Measurements from ENCODE around the gene FCER2. TPM values are rescaled to one million over a fixed set of nuclear protein-coding genes. Genes with fewer than 3 reads are reported as not detected.

Gene FCER2
- total RNA-seq, 1 donor from 2014 or later: not detected

DNA sequence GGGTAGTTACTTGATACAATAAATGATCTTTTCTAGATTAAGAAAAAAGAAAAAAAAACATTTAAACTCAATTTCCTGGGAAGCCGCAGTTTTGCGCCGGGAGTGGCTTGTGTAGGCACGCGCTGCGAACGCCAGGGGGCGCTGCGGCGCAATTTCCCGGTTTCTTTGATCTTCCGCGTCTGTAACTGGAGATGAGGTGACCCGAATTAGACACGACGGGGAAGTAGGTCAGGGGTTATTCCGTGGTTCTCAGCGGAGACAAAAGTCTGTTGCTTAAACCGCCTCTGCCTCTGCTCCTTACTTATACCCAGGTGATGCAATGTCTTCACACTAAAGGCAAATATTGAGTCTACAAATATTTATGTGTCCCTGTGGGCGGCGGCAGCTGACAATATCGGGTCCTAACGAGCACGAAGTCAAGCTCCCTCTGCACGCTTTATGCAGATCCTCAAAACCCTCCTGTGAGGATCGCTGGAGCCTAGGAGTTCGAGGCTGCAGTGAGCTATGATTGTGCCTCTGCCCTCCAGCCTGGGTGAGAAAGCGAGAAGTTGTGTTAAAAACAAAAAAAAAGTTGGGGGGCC is 49.8 kb downstream of the FCER2 start:
- peak; percentile 39 to 64 for DNase-seq (ENCODE audit: low read depth in 2 of 2)

DNA sequence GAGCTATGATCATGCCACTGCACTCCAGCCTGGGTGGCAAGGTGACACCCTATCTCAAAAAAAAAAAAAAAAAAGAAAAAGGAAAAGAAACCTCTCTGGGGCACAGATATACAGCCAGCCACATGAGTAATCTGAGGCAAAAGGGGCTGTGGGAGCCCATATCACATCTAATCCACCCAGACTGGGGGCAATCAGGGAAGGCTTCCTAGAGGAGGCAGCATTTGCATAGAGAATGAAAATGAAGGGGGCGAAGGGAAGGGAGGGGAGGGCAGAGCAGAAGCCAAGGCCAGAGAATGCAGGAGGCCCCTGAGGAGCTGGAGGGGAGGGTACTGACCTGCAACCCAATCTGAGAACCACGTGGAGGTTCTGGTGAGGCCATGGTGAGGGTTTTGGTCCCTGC is 51.8 kb downstream of the FCER2 start:
- no peak for DNase-seq (ENCODE audit: low read depth in 2 of 2)

DNA sequence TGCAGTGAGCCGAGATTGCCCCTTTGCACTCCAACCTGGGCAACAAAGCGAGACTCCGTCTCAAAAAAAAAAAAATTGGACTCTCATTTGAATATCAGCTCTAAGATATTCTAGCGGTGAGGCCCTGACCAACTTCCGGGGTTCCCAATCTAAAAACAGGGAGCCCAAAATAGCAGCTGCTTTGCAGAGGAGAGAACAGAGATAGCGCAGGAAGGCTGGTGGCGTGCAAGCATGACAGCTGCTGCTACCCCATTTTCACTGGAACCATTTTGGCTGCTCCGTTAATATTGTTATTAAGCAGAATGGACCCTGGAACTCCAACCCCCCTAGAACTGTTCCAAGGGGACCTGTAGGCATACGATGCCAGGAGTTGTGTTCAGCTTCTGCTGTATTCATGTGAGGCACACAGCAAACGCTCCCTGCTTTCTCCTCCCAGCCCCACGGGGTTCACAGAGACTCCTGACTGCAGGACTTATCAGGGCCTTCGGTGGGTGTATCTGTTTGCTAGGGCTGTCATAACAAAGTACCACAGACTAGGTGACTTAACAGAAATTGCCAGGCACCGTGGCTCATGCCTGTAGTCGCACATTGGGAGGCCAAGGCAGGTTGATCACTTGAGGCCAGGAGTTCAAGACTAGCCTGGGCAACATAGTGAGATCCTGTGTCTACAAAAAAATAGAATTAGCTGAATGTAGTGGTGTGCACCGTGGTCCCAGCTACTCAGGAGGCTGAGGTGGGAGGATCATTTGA is 53.5 kb downstream of the FCER2 start:
- DNase-seq (ENCODE audit: low read depth in 2 of 2): no peak

DNA sequence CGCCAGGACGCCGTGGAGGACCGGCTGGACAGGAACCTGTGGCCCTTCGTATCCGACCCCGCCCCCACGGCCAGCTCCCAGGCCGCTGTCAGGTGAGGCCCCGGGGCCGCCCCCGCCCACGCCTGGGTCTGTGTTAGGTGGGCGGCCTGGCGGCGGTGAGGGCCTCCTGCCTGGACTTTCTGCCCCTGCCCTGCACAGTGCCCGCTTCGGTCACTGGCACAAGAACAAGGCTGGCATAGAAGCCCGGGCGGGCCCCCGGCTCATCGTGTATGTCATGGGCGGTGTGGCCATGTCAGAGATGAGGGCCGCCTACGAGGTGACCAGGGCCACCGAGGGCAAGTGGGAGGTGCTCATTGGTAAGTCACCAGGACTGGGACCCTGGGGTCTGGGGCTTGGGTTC is 54.8 kb downstream of the FCER2 start:
- DNase-seq (ENCODE audit: low read depth in 2 of 2): no peak

DNA sequence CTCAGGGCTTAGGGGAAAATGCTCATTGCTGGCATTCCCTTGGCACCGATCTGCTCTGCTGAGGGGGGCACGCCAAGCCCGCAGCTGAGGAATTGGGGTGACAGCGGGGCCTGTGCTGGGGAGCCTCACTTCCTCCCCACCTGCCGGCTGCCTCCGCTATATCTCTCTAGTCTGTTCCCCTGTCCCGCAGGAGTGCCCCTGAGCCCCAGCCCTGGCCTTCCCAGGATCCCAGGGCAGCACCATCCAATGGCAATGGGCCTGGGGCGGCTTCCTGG is 55.6 kb downstream of the FCER2 start:
- no peak for DNase-seq (ENCODE audit: low read depth in 2 of 2)

DNA sequence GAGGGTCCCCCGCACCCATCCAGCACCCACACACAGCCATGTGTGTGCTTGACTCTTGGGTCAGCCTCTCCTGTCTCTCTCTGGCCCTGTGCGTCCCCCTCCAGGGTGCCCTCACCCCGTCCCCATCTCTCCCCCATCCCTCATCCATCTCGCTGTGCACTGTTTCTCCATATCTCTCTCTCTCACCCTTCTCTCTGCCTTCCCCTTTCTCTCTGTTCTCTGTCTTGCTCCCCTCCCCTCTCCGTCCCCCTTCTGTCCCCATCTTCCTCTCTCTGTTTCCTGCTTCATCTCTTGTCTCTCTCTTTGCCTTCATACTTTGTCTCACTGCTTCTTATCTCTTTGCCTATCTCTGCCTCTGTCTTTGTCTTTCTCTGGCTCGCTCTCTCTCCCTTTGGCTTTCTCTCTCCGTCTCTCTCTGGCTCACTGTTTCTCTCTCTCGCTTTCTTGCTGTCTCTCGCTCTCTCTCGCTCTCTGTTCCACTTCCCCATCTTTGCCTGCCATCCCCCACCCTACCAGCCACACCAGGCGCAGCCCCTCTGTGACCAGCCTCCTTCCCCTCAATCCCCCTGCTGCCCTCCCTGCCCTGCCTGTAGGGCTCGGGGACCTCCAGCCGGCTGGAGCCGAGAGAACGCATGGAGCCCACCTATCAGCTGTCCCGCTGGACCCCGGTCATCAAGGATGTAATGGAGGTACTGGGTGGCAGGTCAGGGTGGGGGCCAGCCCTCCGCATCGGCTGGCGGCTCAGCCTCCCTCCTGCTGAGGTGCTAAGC is 56.1 kb downstream of the FCER2 start:
- no peak for DNase-seq (ENCODE audit: low read depth in 2 of 2)

DNA sequence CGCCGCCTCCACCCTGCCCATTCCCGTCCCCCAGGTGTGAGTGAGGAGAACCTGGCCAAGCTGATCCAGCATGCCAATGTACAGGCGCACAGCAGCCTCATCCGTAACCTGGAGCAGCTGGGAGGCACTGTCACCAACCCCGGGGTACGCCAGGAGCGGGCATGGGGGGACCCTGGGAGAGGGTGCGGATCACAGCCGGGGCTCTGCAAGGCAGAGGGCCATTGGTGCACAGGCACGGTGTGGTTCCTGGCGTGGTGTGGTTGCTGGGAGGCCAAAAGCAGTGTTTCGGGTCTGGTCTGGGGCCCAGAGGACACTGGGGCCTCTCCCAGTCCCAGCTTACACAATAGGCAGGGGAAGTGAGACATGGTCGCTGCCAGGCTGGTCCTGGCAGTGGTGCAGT is 56.8 kb downstream of the FCER2 start:
- DNase-seq (ENCODE audit: low read depth in 2 of 2): no peak

DNA sequence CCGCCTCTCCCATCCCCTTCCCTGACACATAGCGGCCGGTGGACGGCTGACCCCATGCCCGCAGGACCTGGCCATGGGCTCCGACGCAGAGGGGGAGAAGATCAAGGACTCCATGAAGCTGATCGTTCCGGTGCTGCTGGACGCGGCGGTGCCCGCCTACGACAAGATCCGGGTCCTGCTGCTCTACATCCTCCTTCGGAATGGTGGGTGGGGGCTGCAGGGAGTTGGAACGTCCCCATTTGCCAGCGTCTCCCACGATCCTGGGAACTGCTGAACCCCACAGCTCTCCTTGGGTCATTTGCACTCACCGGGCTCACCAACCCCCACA is 57.4 kb downstream of the FCER2 start:
- DNase-seq (ENCODE audit: low read depth in 2 of 2): no peak

DNA sequence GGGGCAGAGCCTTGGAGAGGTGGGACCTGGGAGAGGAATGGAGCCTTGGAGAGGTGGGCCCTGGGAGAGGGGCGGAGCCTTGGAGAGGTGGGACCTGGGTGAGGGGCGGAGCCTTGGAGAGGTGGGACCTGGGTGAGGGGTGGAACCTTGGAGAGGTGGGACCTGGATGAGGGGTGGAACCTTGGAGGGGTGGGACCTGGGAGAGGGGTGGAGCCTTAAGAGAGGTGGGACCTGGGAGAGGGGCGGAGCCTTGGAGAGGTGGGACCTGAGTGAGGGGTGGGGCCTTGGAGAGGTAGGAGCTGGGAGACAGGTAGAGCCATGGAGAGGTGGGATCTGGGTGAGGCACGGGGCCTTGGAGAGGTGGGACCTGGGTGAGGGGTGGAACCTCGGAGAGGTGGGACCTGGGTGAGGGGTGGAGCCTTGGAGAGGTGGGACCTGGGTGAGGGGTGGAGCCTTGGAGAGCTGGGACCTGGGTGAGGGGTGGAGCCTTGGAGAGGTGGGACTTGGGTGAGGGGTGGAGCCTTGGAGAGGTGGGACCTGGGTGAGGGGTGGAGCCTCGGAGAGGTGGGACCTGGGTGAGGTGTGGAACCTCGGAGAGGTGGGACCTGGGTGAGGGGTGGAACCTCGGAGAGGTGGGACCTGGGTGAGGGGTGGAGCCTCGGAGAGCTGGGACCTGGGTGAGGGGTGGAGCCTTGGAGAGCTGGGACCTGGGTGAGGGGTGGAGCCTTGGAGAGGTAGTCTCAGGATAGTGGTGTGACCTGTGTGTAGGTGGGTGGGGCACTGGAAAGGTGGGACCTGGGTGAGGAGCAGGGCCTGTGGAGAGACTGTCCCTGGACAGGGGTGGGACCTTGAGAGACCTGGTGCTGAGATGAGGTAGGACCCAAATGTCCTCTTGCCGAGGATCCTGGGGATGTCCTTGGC is 58.0 kb downstream of the FCER2 start:
- DNase-seq (ENCODE audit: low read depth in 2 of 2): peak; percentile 11 to 29

DNA sequence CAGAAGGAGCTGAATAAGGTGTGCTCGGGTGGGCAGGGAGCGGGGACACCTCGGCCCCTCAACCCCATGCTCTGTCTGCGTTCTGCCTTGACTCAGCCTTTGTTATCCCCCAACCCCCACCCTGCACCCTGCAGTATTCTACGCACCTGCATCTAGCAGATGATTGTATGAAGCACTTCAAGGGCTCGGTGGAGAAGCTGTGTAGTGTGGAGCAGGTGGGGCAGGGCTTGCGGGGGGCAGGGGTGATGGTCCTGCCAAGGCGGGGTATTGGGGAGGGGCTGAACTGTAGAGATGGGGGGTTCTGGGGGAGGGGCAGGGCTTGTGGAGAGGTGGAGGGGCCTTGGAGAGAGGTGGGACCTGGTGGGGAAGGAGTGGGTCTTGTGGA is 58.9 kb downstream of the FCER2 start:
- no peak for DNase-seq (ENCODE audit: low read depth in 2 of 2)

DNA sequence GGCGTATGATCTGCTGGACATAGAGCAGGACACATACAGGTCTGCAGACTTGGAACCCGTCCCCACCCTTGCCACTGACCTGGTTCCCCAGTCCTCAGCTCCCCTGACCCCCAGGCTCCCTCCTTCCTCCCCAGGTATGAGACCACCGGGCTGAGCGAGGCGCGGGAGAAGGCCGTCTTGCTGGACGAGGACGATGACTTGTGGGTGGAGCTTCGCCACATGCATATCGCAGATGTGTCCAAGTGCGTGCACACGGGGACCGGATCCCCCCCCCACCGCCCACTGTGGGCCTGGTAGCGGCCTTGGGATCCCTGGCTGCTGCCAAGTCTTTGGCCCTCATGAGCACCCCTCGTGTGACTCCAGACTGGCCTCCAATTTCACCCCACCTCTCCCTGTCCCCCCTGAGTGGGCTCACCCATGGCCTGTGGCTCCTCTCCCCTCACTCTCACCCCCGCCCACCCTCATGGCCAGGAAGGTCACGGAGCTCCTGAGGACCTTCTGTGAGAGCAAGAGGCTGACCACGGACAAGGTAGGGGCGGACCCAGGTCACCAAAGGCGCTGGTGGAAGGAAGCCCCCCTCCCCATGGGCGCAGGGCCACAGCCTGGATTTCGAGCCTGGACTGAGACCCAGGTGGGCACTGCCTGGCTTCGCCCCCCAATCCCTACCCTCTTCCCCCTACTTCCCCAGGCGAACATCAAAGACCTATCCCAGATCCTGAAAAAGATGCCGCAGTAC is 59.5 kb downstream of the FCER2 start:
- no peak for DNase-seq (ENCODE audit: low read depth in 2 of 2)

DNA sequence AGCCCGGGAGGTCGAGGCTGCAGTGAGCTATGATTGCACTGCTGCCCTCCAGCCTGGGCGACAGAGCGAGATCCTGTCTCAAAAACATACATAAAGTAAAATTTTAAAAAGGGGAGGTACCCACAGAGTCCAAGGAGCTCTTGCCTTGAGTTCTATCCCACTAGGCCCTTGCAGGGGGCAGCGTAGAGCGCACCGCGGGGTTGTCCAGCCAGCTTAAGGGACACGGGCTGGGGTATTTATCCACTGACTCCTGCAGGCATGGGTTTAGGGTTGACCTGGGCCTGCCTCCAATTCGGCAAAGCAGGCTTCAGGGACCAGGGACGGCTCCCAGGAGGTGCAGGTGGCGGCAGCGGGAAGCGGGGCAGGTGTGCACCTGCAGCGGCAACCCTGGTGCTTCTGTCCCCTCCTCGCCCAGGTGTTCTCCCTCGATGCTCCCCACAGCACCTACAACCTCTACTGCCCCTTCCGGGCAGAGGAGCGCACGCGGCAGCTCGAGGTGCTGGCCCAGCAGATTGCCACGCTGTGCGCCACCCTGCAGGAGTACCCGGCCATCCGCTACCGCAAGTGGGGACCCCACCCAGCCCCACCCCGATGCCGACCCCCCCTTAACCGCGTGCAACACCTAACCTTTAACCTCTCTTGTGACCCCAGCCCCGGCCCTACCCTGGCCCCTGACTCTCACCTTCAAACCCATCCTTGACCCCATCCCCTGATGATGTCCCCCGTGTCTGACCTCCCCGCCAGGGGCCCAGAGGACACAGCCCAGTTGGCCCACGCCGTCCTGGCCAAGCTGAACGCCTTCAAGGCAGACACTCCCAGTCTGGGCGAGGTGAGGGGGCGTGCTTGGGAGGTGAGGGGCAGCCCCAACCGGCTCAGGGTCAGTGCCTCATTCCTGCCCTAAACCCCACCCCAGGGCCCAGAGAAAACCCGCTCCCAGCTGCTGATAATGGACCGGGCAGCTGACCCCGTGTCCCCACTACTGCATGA is 60.3 kb downstream of the FCER2 start:
- DNase-seq (ENCODE audit: low read depth in 2 of 2): no peak

DNA sequence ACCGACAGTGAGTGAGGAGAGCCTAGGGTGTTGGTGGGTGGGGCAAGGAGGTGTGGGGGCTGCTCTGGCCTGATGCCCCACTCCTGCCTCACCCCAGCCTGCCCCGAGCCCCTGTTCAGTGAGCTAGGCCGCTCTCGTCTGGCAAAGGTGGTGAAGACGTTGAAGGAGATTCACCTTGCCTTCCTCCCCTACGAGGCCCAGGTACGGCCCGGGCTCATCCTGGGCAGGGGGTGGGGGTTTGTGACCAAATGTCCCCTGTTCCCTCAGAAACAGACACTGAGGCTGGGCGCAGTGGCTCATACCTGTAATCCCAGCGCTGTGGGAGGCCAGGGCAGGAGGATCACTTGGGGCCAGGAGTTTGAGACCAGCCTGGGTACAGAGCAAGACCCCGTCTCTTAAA is 61.1 kb downstream of the FCER2 start:
- no peak for DNase-seq (ENCODE audit: low read depth in 2 of 2)

DNA sequence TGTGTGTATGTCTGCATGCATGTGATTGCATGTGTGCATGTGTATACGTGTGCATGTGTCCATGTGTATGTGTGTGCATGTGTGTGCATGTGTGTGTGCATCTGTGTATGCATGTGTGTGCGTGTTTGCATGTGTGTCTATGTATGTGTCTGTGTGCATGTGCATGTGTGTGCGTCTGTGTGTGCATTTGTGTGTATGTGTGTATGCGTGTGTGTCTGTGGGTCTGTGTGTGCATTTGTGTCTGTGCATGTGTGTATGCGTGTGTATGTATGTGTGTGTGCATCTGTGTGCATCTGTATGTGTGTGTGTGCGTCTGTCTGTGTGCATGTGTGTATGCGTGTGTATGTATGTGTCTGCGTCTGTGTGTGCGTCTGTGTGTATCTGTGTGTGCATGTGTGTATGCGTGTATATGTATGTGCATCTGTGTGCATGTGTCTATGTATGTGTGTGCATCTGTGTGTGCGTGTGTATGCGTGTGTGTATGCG is 62.0 kb downstream of the FCER2 start:
- DNase-seq (ENCODE audit: low read depth in 2 of 2): no peak

DNA sequence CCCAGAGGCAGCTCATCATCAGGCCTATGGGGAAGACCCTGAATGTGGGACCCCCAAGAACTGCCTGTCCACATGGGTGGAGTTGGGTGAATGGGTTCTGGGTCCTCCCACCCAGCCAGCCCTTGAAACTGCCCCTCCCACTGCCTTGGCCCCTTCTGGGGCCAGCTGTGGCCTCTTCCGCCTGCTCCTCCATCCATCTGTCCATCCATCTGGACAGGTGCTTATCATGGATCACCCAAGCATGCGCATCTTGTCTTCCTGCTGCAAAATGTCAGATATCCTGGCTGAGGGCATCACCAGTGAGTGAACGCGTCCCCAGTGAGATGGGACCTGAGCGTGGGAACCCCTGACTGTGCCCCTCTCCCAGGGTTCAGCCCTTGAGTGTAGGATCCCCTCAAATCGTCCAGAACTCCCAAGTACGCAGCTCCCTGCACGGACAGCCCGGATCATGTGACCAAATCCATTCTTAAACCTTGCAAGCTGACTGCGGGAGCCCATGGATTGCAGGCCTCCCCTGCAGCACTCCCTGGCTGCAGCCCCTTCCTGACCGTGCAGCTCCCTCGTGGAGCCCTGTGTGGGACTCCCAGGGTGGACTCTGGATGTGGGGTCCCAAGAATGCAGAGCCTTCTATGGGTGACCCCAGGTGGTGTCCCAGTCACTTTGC is 63.0 kb downstream of the FCER2 start:
- DNase-seq (ENCODE audit: low read depth in 2 of 2): no peak

Data from dermis microvascular lymphatic vessel endothelial cell (primary cell).